IMR-90 (cell line): Measurements from ENCODE around the gene SH3RF3. TPM values are rescaled to one million over a fixed set of nuclear protein-coding genes. Genes with fewer than 3 reads are reported as not detected.

Experiments
- ATAC-seq: fragments of 200-7000 bp; cut with Tn5 transposase; 2 replicates; pipeline ENCODE4 v1.9.1; 2020; ENCODE audit warnings: low read depth, mild to moderate bottlenecking, moderate library complexity
- BruUV-seq: library from RNA; stranded (reverse); fragments of 400-500 nt; replicated peaks from 2 replicates; lab custom pipeline; 2021; lab: Mats Ljungman, UMichigan
- CTCF ChIA-PET: fragments of 300-600 bp; formaldehyde crosslinking; extraction: SDS; loops from one replicate; lab custom pipeline; 2021; ENCODE audit warnings: antibody characterized with exemption; lab: Yijun Ruan, JAX
- POLR2A ChIA-PET: fragments of 300-600 bp; sonication (Branson Sonifier 250); formaldehyde crosslinking; loops from one replicate; lab custom pipeline; 2022; ENCODE audit warnings: antibody characterized with exemption; ENCODE audit not compliant: unreplicated experiment; lab: Charles Lee
- DNase-seq: peaks from one replicate; pipeline ENCODE4 v3.0.0; 2013
- H2AFZ ChIP-seq: replicated peaks from 2 replicates; pipeline ENCODE3; 2013; ENCODE audit warnings: low read length, mild to moderate bottlenecking; ENCODE audit not compliant: poor library complexity
- H2AK5ac ChIP-seq: 2 replicates; pipeline ENCODE4 v1.6.1; 2013; ENCODE audit warnings: low read depth, low read length, inconsistent platforms
- H2AK9ac ChIP-seq: replicated peaks from 2 replicates; pipeline ENCODE3; 2013; ENCODE audit warnings: mild to moderate bottlenecking, low read depth, low read length, moderate library complexity; ENCODE audit not compliant: poor library complexity
- H2BK120ac ChIP-seq: 2 replicates; pipeline ENCODE4 v1.6.1; 2013; ENCODE audit warnings: low read depth, low read length, inconsistent platforms
- H2BK15ac ChIP-seq: 3 replicates; pipeline ENCODE4 v1.6.1; 2013; ENCODE audit warnings: low read depth, low read length, inconsistent platforms
- H2BK20ac ChIP-seq: 2 replicates; pipeline ENCODE4 v1.6.1; 2013; ENCODE audit warnings: low read depth, mild to moderate bottlenecking, inconsistent platforms, low read length, moderate library complexity
- H2BK5ac ChIP-seq: 2 replicates; pipeline ENCODE4 v1.6.1; 2013; ENCODE audit warnings: mild to moderate bottlenecking, low read depth, low read length, inconsistent platforms; ENCODE audit not compliant: poor library complexity, severe bottlenecking
- H3K14ac ChIP-seq: replicated peaks from 2 replicates; pipeline ENCODE4 v1.6.1; 2013; ENCODE audit warnings: low read depth, low read length, inconsistent platforms
- H3K18ac ChIP-seq: 2 replicates; pipeline ENCODE4 v1.6.1; 2013; ENCODE audit warnings: low read depth, low read length, control low read depth
- H3K23ac ChIP-seq: 2 replicates; pipeline ENCODE4 v1.6.1; 2013; ENCODE audit warnings: low read depth, low read length, inconsistent platforms
- H3K27ac ChIP-seq: 2 replicates; pipeline ENCODE4 v1.5.1; 2013; ENCODE audit warnings: mild to moderate bottlenecking, control low read depth, low read length; ENCODE audit not compliant: insufficient read depth
- H3K27me3 ChIP-seq: 2 replicates; pipeline ENCODE4 v1.6.1; 2013; ENCODE audit warnings: low read length; ENCODE audit not compliant: control insufficient read depth, insufficient read depth
- H3K36me3 ChIP-seq: 2 replicates; pipeline ENCODE4 v1.6.1; 2013; ENCODE audit warnings: low read length, mixed read lengths; ENCODE audit not compliant: control insufficient read depth, insufficient read depth
- H3K4ac ChIP-seq: 2 replicates; pipeline ENCODE4 v1.6.1; 2013; ENCODE audit warnings: low read depth, low read length, inconsistent platforms
- H3K4me1 ChIP-seq: 2 replicates; pipeline ENCODE4 v1.6.1; 2013; ENCODE audit warnings: low read length, mixed read lengths; ENCODE audit not compliant: control insufficient read depth, insufficient read depth
- H3K4me2 ChIP-seq: 2 replicates; pipeline ENCODE4 v1.6.1; 2013; ENCODE audit warnings: low read depth, mild to moderate bottlenecking, control low read depth, low read length, moderate library complexity
- H3K4me3 ChIP-seq: 2 replicates; pipeline ENCODE4 v1.5.1; 2013; ENCODE audit warnings: low read depth, mild to moderate bottlenecking, control low read depth, low read length, moderate library complexity; ENCODE audit not compliant: insufficient read depth
- H3K56ac ChIP-seq: 2 replicates; pipeline ENCODE4 v1.6.1; 2013; ENCODE audit warnings: low read length, inconsistent platforms; ENCODE audit not compliant: insufficient read depth; ENCODE audit errors: extremely low read depth
- H3K79me1 ChIP-seq, 2 experiments: 2 replicates each; pipeline ENCODE4 v1.6.1; 2013; ENCODE audit warnings: low read length in 2 of 2, inconsistent platforms in 1 of 2, low read depth in 1 of 2
- H3K9ac ChIP-seq: 2 replicates; pipeline ENCODE4 v1.6.1; 2013; ENCODE audit warnings: low read depth, low read length, control low read depth
- H3K9me1 ChIP-seq: 2 replicates; pipeline ENCODE4 v1.6.1; 2013; ENCODE audit warnings: low read length, inconsistent platforms; ENCODE audit not compliant: insufficient read depth
- H3K9me3 ChIP-seq: 2 replicates; pipeline ENCODE4 v1.6.1; 2013; ENCODE audit warnings: low read length; ENCODE audit not compliant: control insufficient read depth, insufficient read depth
- H4K20me1 ChIP-seq: 2 replicates; pipeline ENCODE4 v1.6.1; 2013; ENCODE audit warnings: low read length, inconsistent platforms; ENCODE audit not compliant: insufficient read depth
- H4K5ac ChIP-seq: 2 replicates; pipeline ENCODE4 v1.6.1; 2013; ENCODE audit warnings: mild to moderate bottlenecking, low read depth, low read length, control low read depth
- H4K8ac ChIP-seq, 2 experiments: 2 replicates each; pipeline ENCODE4 v1.6.1; 2013; ENCODE audit warnings: low read depth in 2 of 2, low read length in 2 of 2, control low read depth in 1 of 2, inconsistent platforms in 1 of 2
- H4K91ac ChIP-seq: 2 replicates; pipeline ENCODE4 v1.6.1; 2013; ENCODE audit warnings: low read depth, low read length, inconsistent platforms; ENCODE audit not compliant: insufficient read depth
- BHLHE40 ChIP-seq: fragments of 150-350 bp; IDR thresholded peaks from 2 replicates; pipeline ENCODE4 v1.6.1; 2016; ENCODE audit warnings: mild to moderate bottlenecking, low read depth, low read length
- CEBPB ChIP-seq: IDR thresholded peaks from 2 replicates; pipeline ENCODE4 v1.6.1; 2012; ENCODE audit warnings: low read depth, low read length, improper control_type of control experiment
- CHD1 ChIP-seq: IDR thresholded peaks from 2 replicates; pipeline ENCODE4 v1.6.1; 2012; ENCODE audit warnings: low read depth, low read length, improper control_type of control experiment
- FOS ChIP-seq: fragments of 150-350 bp; IDR thresholded peaks from 2 replicates; pipeline ENCODE4 v1.6.1; 2016; ENCODE audit warnings: low read depth, low read length
- MAFK ChIP-seq: IDR thresholded peaks from 2 replicates; pipeline ENCODE4 v1.6.1; 2012; ENCODE audit warnings: low read depth, low read length, improper control_type of control experiment
- MAZ ChIP-seq: IDR thresholded peaks from 2 replicates; pipeline ENCODE4 v1.6.1; 2012; ENCODE audit warnings: low read depth, mild to moderate bottlenecking, low read length, improper control_type of control experiment, moderate library complexity, borderline replicate concordance
- MXI1 ChIP-seq: IDR thresholded peaks from 2 replicates; pipeline ENCODE4 v1.6.1; 2012; ENCODE audit warnings: low read depth, mild to moderate bottlenecking, low read length, moderate library complexity, borderline replicate concordance
- NFE2L2 ChIP-seq: fragments of 150-350 bp; IDR thresholded peaks from 2 replicates; pipeline ENCODE4 v1.6.1; 2016; ENCODE audit warnings: low read depth, mild to moderate bottlenecking, low read length
- POLR2A ChIP-seq: IDR thresholded peaks from 2 replicates; pipeline ENCODE4 v1.6.1; 2012; ENCODE audit warnings: mild to moderate bottlenecking, low read depth, low read length
- RAD21 ChIP-seq: IDR thresholded peaks from 2 replicates; pipeline ENCODE4 v1.6.1; 2012; ENCODE audit warnings: low read length, improper control_type of control experiment
- RCOR1 ChIP-seq: IDR thresholded peaks from 2 replicates; pipeline ENCODE4 v1.6.1; 2012; ENCODE audit warnings: mild to moderate bottlenecking, low read length, improper control_type of control experiment; ENCODE audit not compliant: insufficient replicate concordance
- RFX5 ChIP-seq: IDR thresholded peaks from 2 replicates; pipeline ENCODE4 v1.8.0; 2012; ENCODE audit warnings: low read depth, mild to moderate bottlenecking, low read length, moderate library complexity
- SMC3 ChIP-seq: fragments of 150-350 bp; IDR thresholded peaks from 2 replicates; pipeline ENCODE4 v1.6.1; 2016; ENCODE audit warnings: low read depth, mild to moderate bottlenecking, antibody characterized with exemption, low read length, moderate library complexity
- WGBS, 2 experiments: methylation state at CpG; one replicate each; pipeline versions ENCODE4 v1.1.5 to v1.1.7; 2013; ENCODE audit warnings: missing lambda C conversion rate in 2 of 2; ENCODE audit not compliant: insufficient read length in 1 of 2; ENCODE audit errors: extremely low coverage in 2 of 2; 5-methylcytosine and 5-hydroxymethylcytosine counted together
- dilution Hi-C: fragments of 300-500 bp; cut with HindIII; formaldehyde crosslinking; loops from one replicate; pipeline ENCODE4 v1.14.3; 2018; ENCODE audit warnings: low sequenced_read_pairs; ENCODE audit not compliant: unreplicated experiment
- in situ Hi-C: fragments of 300-500 bp; cut with MboI; formaldehyde crosslinking; loops from 3 replicates; pipeline ENCODE4 v1.14.3; 2019; ENCODE audit warnings: low sequenced_read_pairs, inconsistent platforms, mixed read lengths
- intact Hi-C: fragments of 100-400 bp; cut with micrococcal nuclease; formaldehyde crosslinking; loops from 2 replicates; pipeline ENCODE4 v1.10.0; 2022
- polyA plus RNA-seq, 3 experiments: library from polyadenylated mRNA; depleted of rRNA; stranded (reverse); fragments of >200 nt; gene quantifications; 2 replicates each; pipeline ENCODE4 v1.2.3, GENCODE V29; 2012; ENCODE audit warnings: low replicate concordance in 1 of 3
- total RNA-seq: library from RNA; depleted of rRNA; stranded (reverse); fragments of >200 nt; gene quantifications from 2 replicates; pipeline ENCODE4 v1.2.3, GENCODE V29; 2012
- TF ChIP-seq, protein P1 (sequence below): fragments of 150-350 bp; IDR thresholded peaks from 2 replicates; pipeline ENCODE4 v1.6.1; 2017; ENCODE audit warnings: mild to moderate bottlenecking, antibody characterized with exemption, low read length, low read depth
- TF ChIP-seq, protein P2 (sequence below): conservative IDR thresholded peaks from 2 replicates; pipeline ENCODE4 v1.5.1; 2012; ENCODE audit warnings: mild to moderate bottlenecking, low read depth, low read length, improper control_type of control experiment
- TF ChIP-seq, protein P3 (sequence below): fragments of 150-350 bp; IDR thresholded peaks from 2 replicates; pipeline ENCODE4 v1.6.1; 2016; ENCODE audit warnings: low read depth, mild to moderate bottlenecking, low read length, moderate library complexity, borderline replicate concordance

Gene SH3RF3
- total and polyA plus RNA-seq, 2 of the 4 experiments (the other 2 are of a cell fraction) = 3.4 to 5.3 TPM

DNA sequence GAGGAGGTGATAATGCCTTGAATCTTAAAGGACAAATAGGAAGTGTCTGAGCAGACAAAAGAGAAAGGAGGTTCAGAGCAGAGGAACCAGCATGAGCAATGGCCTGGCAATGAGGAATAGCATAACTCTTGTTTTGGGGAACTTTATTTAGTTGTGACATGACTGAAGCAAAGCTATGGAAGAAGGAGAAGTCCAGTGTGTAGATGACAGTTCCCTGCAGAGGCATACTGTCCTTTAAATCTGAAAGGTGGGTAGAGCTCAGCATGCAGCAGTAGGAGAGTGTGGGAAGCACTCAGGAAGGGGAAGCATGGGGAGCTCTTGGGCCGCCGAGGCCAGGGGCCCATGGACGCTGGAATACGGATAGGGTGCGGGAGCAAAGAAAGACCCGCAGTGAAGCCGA lies 311.0 kb downstream of the SH3RF3 start:
- no peak overlapping the region for H2BK120ac ChIP-seq
- no peak overlapping the region for H3K27ac ChIP-seq
- H3K79me1 ChIP-seq = peaks cover 0 to 10% of the 10 kb centered on the region in 2 experiments; a peak in 2 of 4 replicates
- POLR2A ChIA-PET = no interaction called here
- H3K4me1 ChIP-seq = peaks cover 15% of the 10 kb centered on the region
- H3K4me3 ChIP-seq = no peak overlapping the region
- H2AK5ac ChIP-seq = no peak overlapping the region
- no peak overlapping the region for H3K4me2 ChIP-seq
- no peaks in the 10 kb centered on the region for H3K27me3 ChIP-seq
- H3K9me1 ChIP-seq = peaks cover 24% of the 10 kb centered on the region
- CTCF ChIA-PET = no interaction called here
- in situ Hi-C loops (no loop called here), intact Hi-C loops (loop anchor here (5.0 kb wide), 1 partner anchor 118 kb away; no protein-coding TSS in a partner anchor), dilution Hi-C loops (no loop called here)
- H4K91ac ChIP-seq = no peak overlapping the region
- no peak overlapping the region for H3K4ac ChIP-seq
- H2BK5ac ChIP-seq = no peak overlapping the region
- BruUV-seq = no TSS peak
- H3K14ac ChIP-seq = no peak overlapping the region
- H4K20me1 ChIP-seq = peaks cover 13% of the 10 kb centered on the region
- H3K23ac ChIP-seq = no peak overlapping the region
- no peak for ATAC-seq
- H2AFZ ChIP-seq = no peak overlapping the region
- no peak overlapping the region for H3K18ac ChIP-seq
- TF ChIP-seq, protein P1, sequence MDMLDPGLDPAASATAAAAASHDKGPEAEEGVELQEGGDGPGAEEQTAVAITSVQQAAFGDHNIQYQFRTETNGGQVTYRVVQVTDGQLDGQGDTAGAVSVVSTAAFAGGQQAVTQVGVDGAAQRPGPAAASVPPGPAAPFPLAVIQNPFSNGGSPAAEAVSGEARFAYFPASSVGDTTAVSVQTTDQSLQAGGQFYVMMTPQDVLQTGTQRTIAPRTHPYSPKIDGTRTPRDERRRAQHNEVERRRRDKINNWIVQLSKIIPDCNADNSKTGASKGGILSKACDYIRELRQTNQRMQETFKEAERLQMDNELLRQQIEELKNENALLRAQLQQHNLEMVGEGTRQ = no peak
- no peak for TF ChIP-seq FOS
- TF ChIP-seq MXI1 = no peak
- no peak for TF ChIP-seq RCOR1
- TF ChIP-seq NFE2L2 = no peak
- TF ChIP-seq RFX5 = no peak
- TF ChIP-seq RAD21 = no peak
- no peak for TF ChIP-seq BHLHE40
- TF ChIP-seq CEBPB = no peak
- no peak for TF ChIP-seq SMC3
- TF ChIP-seq, protein P2, sequence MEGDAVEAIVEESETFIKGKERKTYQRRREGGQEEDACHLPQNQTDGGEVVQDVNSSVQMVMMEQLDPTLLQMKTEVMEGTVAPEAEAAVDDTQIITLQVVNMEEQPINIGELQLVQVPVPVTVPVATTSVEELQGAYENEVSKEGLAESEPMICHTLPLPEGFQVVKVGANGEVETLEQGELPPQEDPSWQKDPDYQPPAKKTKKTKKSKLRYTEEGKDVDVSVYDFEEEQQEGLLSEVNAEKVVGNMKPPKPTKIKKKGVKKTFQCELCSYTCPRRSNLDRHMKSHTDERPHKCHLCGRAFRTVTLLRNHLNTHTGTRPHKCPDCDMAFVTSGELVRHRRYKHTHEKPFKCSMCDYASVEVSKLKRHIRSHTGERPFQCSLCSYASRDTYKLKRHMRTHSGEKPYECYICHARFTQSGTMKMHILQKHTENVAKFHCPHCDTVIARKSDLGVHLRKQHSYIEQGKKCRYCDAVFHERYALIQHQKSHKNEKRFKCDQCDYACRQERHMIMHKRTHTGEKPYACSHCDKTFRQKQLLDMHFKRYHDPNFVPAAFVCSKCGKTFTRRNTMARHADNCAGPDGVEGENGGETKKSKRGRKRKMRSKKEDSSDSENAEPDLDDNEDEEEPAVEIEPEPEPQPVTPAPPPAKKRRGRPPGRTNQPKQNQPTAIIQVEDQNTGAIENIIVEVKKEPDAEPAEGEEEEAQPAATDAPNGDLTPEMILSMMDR = no peak
- TF ChIP-seq MAFK = no peak
- TF ChIP-seq, protein P3, sequence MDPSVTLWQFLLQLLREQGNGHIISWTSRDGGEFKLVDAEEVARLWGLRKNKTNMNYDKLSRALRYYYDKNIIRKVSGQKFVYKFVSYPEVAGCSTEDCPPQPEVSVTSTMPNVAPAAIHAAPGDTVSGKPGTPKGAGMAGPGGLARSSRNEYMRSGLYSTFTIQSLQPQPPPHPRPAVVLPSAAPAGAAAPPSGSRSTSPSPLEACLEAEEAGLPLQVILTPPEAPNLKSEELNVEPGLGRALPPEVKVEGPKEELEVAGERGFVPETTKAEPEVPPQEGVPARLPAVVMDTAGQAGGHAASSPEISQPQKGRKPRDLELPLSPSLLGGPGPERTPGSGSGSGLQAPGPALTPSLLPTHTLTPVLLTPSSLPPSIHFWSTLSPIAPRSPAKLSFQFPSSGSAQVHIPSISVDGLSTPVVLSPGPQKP = no peak
- TF ChIP-seq POLR2A = no peak
- TF ChIP-seq CHD1 = no peak
- no peak for TF ChIP-seq MAZ
- no peak overlapping the region for H2BK15ac ChIP-seq
- no peak overlapping the region for H2BK20ac ChIP-seq
- no peak overlapping the region for H3K56ac ChIP-seq
- no peak overlapping the region for H4K8ac ChIP-seq
- 80% methylated on average over 1 of the region's 7 CpGs; no CpG with 5 or more reads in 1 of the 2 experiments for WGBS, 2 experiments
- H4K5ac ChIP-seq = no peak overlapping the region
- H3K9ac ChIP-seq = no peak overlapping the region
- H3K9me3 ChIP-seq = peaks cover 12% of the 10 kb centered on the region
- peaks cover 24% of the 10 kb centered on the region for H3K36me3 ChIP-seq
- H2AK9ac ChIP-seq = no peak overlapping the region
- no peak for DNase-seq
